ENCODE results near the gene NKAIN4. TPM values are rescaled to one million over a fixed set of nuclear protein-coding genes. Genes with fewer than 3 reads are reported as not detected.

The NKAIN4 gene
- total and polyA plus RNA-seq, 4 donors: 0.05 TPM; not detected in 3

GRCh38 chr20:63269724-63270123 is 15.5 kb upstream of the NKAIN4 start:
- TF ChIP-seq CTCF (IDR thresholded peaks at IDR 0.05; ENCODE audit: low read depth, low read length, missing input control) (no peak), TAF1 (conservative IDR thresholded peaks at IDR 0.05) (no peak), HNF4G (IDR thresholded peaks at IDR 0.05) (no peak), JUND (IDR thresholded peaks at IDR 0.05) (no peak), RXRA (IDR thresholded peaks at IDR 0.05) (no peak), RAD21 (IDR thresholded peaks at IDR 0.05) (no peak), FOXA1 (IDR thresholded peaks at IDR 0.05) (no peak), SP1 (IDR thresholded peaks at IDR 0.05) (no peak)
- TF ChIP-seq, protein P1, sequence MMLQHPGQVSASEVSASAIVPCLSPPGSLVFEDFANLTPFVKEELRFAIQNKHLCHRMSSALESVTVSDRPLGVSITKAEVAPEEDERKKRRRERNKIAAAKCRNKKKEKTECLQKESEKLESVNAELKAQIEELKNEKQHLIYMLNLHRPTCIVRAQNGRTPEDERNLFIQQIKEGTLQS (IDR thresholded peaks at IDR 0.05): no peak
- DNase-seq (ENCODE audit: low spot score): no peak
- H3K9ac ChIP-seq (ENCODE audit: low read depth in 1 of 2, low read length in 2 of 2): no peak overlapping the region
- no peak overlapping the region for H3K4me3 ChIP-seq (ENCODE audit: low read depth in 1 of 3, low read length in 3 of 3)
- H3K4me1 ChIP-seq (ENCODE audit: control insufficient read depth in 4 of 4, insufficient read depth in 4 of 4, low read length in 3 of 4): peaks cover 2 to 26% (median 19%) of the 10 kb centered on the region in 4 donors
- peaks cover 0 to 2% (median 0%) of the 10 kb centered on the region in 4 donors for H3K27me3 ChIP-seq (ENCODE audit: control insufficient read depth in 4 of 4, insufficient read depth in 4 of 4, low read length in 3 of 4)
- H3K27ac ChIP-seq (ENCODE audit: low read depth in 1 of 2, low read length in 2 of 2): no peak overlapping the region
- no peaks in the 10 kb centered on the region for H3K9me3 ChIP-seq (ENCODE audit: control insufficient read depth in 4 of 4, low read length in 3 of 4)
- WGBS: 93% methylated on average over 9 of the region's 9 CpGs
- H3K36me3 ChIP-seq (ENCODE audit: control insufficient read depth in 4 of 4, insufficient read depth in 3 of 4, low read depth in 1 of 4, low read length in 3 of 4): no peaks in the 10 kb centered on the region

GRCh38 chr20:63268671-63269439 is 14.6 kb upstream of the NKAIN4 start:
- no peak overlapping the region for H3K4me3 ChIP-seq (ENCODE audit: low read depth in 1 of 3, low read length in 3 of 3)
- H3K36me3 ChIP-seq (ENCODE audit: control insufficient read depth in 4 of 4, insufficient read depth in 3 of 4, low read depth in 1 of 4, low read length in 3 of 4): no peaks in the 10 kb centered on the region
- H3K27me3 ChIP-seq (ENCODE audit: control insufficient read depth in 4 of 4, insufficient read depth in 4 of 4, low read length in 3 of 4): peaks cover 0 to 2% (median 0%) of the 10 kb centered on the region in 4 donors
- H3K27ac ChIP-seq (ENCODE audit: low read depth in 1 of 2, low read length in 2 of 2): no peak overlapping the region
- WGBS: 46% methylated on average over 18 of the region's 18 CpGs
- H3K9me3 ChIP-seq (ENCODE audit: control insufficient read depth in 4 of 4, low read length in 3 of 4): no peaks in the 10 kb centered on the region
- peaks cover 2 to 18% (median 12%) of the 10 kb centered on the region in 4 donors for H3K4me1 ChIP-seq (ENCODE audit: control insufficient read depth in 4 of 4, insufficient read depth in 4 of 4, low read length in 3 of 4)
- no peak overlapping the region for H3K9ac ChIP-seq (ENCODE audit: low read depth in 1 of 2, low read length in 2 of 2)
- TF ChIP-seq JUND (IDR thresholded peaks at IDR 0.05) (no peak), TAF1 (conservative IDR thresholded peaks at IDR 0.05) (no peak), RXRA (IDR thresholded peaks at IDR 0.05) (no peak), GABPA (IDR thresholded peaks at IDR 0.05 in 1 of 2, conservative IDR thresholded peaks at IDR 0.05 in 1 of 2) (no peak), RAD21 (IDR thresholded peaks at IDR 0.05) (no peak)
- TF ChIP-seq, protein P1 (IDR thresholded peaks at IDR 0.05): no peak
- no peak for DNase-seq (ENCODE audit: low spot score)

DNA sequence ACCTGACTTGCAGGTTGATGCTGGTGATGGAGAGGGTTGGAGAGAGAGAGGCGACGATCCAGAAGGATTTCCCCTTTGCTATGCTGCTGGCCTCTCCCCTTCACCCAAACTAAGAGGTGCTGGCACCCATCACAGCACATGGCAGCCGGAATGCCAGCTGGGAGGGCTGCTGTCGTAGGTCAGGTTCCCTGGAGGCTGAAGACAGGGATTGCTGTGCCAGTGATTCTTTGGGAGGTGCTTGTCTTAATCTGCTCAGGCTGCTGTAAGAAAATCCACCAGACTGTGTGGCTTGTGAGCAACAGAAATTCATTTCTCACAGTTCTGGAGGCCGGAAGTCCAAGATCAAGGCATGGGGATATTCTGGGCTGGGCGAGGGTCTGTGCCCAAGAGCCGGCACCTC is 14.0 kb upstream of the NKAIN4 start:
- Histone ChIP-seq H3K27me3 (ENCODE audit: control insufficient read depth in 4 of 4, insufficient read depth in 4 of 4, low read length in 3 of 4) (peaks cover 0 to 2% (median 0%) of the 10 kb centered on the region in 4 donors), H3K9me3 (ENCODE audit: control insufficient read depth in 4 of 4, low read length in 3 of 4) (no peaks in the 10 kb centered on the region), H3K27ac (ENCODE audit: low read depth in 1 of 2, low read length in 2 of 2) (no peak overlapping the region), H3K9ac (ENCODE audit: low read depth in 1 of 2, low read length in 2 of 2) (no peak overlapping the region), H3K36me3 (ENCODE audit: control insufficient read depth in 4 of 4, insufficient read depth in 3 of 4, low read depth in 1 of 4, low read length in 3 of 4) (no peaks in the 10 kb centered on the region), H3K4me1 (ENCODE audit: control insufficient read depth in 4 of 4, insufficient read depth in 4 of 4, low read length in 3 of 4) (peaks cover 0 to 12% (median 6%) of the 10 kb centered on the region in 4 donors), H3K4me3 (ENCODE audit: low read depth in 1 of 3, low read length in 3 of 3) (no peak overlapping the region)
- no peak for DNase-seq (ENCODE audit: low spot score)
- WGBS: 76% methylated on average over 7 of the region's 7 CpGs
- TF ChIP-seq YY1 (IDR thresholded peaks at IDR 0.05) (no peak), TAF1 (conservative IDR thresholded peaks at IDR 0.05) (no peak), RAD21 (IDR thresholded peaks at IDR 0.05) (no peak), EGR1 (IDR thresholded peaks at IDR 0.05; ENCODE audit: low read depth in 2 of 2) (no peak), FOXA2 (IDR thresholded peaks at IDR 0.05) (no peak), SP1 (IDR thresholded peaks at IDR 0.05) (no peak), HNF4A (conservative IDR thresholded peaks at IDR 0.05) (no peak), FOXA1 (IDR thresholded peaks at IDR 0.05) (no peak), NR2F2 (IDR thresholded peaks at IDR 0.05) (no peak), RXRA (IDR thresholded peaks at IDR 0.05) (no peak), HNF4G (IDR thresholded peaks at IDR 0.05) (no peak)
- TF ChIP-seq, protein P1 (IDR thresholded peaks at IDR 0.05): no peak
- TF ChIP-seq, protein P2, sequence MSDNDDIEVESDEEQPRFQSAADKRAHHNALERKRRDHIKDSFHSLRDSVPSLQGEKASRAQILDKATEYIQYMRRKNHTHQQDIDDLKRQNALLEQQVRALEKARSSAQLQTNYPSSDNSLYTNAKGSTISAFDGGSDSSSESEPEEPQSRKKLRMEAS (IDR thresholded peaks at IDR 0.05): no peak
- TF ChIP-seq, protein P3, sequence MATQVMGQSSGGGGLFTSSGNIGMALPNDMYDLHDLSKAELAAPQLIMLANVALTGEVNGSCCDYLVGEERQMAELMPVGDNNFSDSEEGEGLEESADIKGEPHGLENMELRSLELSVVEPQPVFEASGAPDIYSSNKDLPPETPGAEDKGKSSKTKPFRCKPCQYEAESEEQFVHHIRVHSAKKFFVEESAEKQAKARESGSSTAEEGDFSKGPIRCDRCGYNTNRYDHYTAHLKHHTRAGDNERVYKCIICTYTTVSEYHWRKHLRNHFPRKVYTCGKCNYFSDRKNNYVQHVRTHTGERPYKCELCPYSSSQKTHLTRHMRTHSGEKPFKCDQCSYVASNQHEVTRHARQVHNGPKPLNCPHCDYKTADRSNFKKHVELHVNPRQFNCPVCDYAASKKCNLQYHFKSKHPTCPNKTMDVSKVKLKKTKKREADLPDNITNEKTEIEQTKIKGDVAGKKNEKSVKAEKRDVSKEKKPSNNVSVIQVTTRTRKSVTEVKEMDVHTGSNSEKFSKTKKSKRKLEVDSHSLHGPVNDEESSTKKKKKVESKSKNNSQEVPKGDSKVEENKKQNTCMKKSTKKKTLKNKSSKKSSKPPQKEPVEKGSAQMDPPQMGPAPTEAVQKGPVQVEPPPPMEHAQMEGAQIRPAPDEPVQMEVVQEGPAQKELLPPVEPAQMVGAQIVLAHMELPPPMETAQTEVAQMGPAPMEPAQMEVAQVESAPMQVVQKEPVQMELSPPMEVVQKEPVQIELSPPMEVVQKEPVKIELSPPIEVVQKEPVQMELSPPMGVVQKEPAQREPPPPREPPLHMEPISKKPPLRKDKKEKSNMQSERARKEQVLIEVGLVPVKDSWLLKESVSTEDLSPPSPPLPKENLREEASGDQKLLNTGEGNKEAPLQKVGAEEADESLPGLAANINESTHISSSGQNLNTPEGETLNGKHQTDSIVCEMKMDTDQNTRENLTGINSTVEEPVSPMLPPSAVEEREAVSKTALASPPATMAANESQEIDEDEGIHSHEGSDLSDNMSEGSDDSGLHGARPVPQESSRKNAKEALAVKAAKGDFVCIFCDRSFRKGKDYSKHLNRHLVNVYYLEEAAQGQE (IDR thresholded peaks at IDR 0.05): no peak
- TF ChIP-seq, protein P4, sequence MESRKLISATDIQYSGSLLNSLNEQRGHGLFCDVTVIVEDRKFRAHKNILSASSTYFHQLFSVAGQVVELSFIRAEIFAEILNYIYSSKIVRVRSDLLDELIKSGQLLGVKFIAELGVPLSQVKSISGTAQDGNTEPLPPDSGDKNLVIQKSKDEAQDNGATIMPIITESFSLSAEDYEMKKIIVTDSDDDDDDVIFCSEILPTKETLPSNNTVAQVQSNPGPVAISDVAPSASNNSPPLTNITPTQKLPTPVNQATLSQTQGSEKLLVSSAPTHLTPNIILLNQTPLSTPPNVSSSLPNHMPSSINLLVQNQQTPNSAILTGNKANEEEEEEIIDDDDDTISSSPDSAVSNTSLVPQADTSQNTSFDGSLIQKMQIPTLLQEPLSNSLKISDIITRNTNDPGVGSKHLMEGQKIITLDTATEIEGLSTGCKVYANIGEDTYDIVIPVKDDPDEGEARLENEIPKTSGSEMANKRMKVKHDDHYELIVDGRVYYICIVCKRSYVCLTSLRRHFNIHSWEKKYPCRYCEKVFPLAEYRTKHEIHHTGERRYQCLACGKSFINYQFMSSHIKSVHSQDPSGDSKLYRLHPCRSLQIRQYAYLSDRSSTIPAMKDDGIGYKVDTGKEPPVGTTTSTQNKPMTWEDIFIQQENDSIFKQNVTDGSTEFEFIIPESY (IDR thresholded peaks at IDR 0.05): no peak
